ENCODE data around the gene DNASE1L1.
A peak's percentile ranks its signal among the peaks of the same experiment; 100 is the strongest.

DNASE1L1 gene

GRCh38 chrX:154436374-154436982 lies 27.4 kb upstream of the DNASE1L1 start:
- no peak for DNase-seq (ENCODE audit: low read depth)

GRCh38 chrX:154435171-154435733 lies 26.2 kb upstream of the DNASE1L1 start:
- no peak for DNase-seq (ENCODE audit: low read depth)

GRCh38 chrX:154434394-154435168 lies 25.5 kb upstream of the DNASE1L1 start:
- DNase-seq (ENCODE audit: low read depth): no peak

GRCh38 chrX:154433605-154434004 lies 24.6 kb upstream of the DNASE1L1 start:
- DNase-seq (ENCODE audit: low read depth): no peak

- no peak for DNase-seq (ENCODE audit: low read depth)
These were observed 23.2 kb upstream of the DNASE1L1 start for GRCh38 chrX:154432210-154432609.

- DNase-seq (ENCODE audit: low read depth): no peak
These were observed 22.3 kb upstream of the DNASE1L1 start for GRCh38 chrX:154431341-154431740.

- DNase-seq (ENCODE audit: low read depth): no peak
These were observed 21.9 kb upstream of the DNASE1L1 start for GRCh38 chrX:154430916-154431315.

- no peak for DNase-seq (ENCODE audit: low read depth)
These were observed 21.4 kb upstream of the DNASE1L1 start for GRCh38 chrX:154430479-154430878.

GRCh38 chrX:154429711-154430110 lies 20.7 kb upstream of the DNASE1L1 start:
- DNase-seq (ENCODE audit: low read depth): no peak

- peak; percentile 54 for DNase-seq (ENCODE audit: low read depth)
These were observed 19.4 kb upstream of the DNASE1L1 start, which contains the start of gene ATP6AP1 for GRCh38 chrX:154428176-154429171. ATP6AP1 (plus strand) TSS chrX:154428677; CDS start chrX:154428693, 16 bp downstream.

GRCh38 chrX:154426916-154427770 lies 18.1 kb upstream of the DNASE1L1 start:
- no peak for DNase-seq (ENCODE audit: low read depth)

- DNase-seq (ENCODE audit: low read depth): no peak
These were observed 11.3 kb upstream of the DNASE1L1 start for GRCh38 chrX:154420402-154420756.

- DNase-seq (ENCODE audit: low read depth): no peak
These were observed 10.8 kb upstream of the DNASE1L1 start for GRCh38 chrX:154419688-154420401.

- no peak for DNase-seq (ENCODE audit: low read depth)
These were observed 10.1 kb upstream of the DNASE1L1 start for GRCh38 chrX:154419189-154419588.

GRCh38 chrX:154417157-154417556 lies 8.1 kb upstream of the DNASE1L1 start:
- no peak for DNase-seq (ENCODE audit: low read depth)

GRCh38 chrX:154413142-154413541 lies 4.1 kb upstream of the DNASE1L1 start:
- DNase-seq (ENCODE audit: low read depth): no peak

- DNase-seq (ENCODE audit: low read depth): no peak
These were observed 3.4 kb upstream of the DNASE1L1 start for GRCh38 chrX:154412468-154412867.

- no peak for DNase-seq (ENCODE audit: low read depth)
These were observed 2.9 kb upstream of the DNASE1L1 start for GRCh38 chrX:154411981-154412340.

- DNase-seq (ENCODE audit: low read depth): no peak
These were observed 314 bp downstream of the DNASE1L1 start for GRCh38 chrX:154408659-154409221.

- no peak for DNase-seq (ENCODE audit: low read depth)
These were observed 4.3 kb downstream of the DNASE1L1 start for GRCh38 chrX:154404625-154405192.

Measured in HS-5 (cell line).